Right cardiac atrium (tissue), 5 donors: Measurements from ENCODE around the gene SEMA4D. TPM values are rescaled to one million over a fixed set of nuclear protein-coding genes. Genes with fewer than 3 reads are reported as not detected.
A peak's percentile ranks its signal among the peaks of the same experiment; 100 is the strongest.

Experiments used
- ATAC-seq, 2 donors: fragments of 200-7000 bp; cut with Tn5 transposase; one replicate each; pipeline versions ENCODE4 v1.8.0 to v1.9.1; 2020; ENCODE audit warnings: moderate library complexity in 2 of 2, mild to moderate bottlenecking in 1 of 2
- DNase-seq, 3 donors: peaks; one replicate each; pipeline ENCODE4 v3.0.0-alpha.2; 2020
- H3K27ac ChIP-seq: one replicate; pipeline ENCODE4 v1.5.1; 2013; ENCODE audit warnings: mild to moderate bottlenecking, low read length, control low read depth, moderate library complexity
- H3K27me3 ChIP-seq: one replicate; pipeline ENCODE4 v1.6.1; 2013; ENCODE audit not compliant: control insufficient read depth, insufficient read depth
- H3K4me1 ChIP-seq: one replicate; pipeline ENCODE4 v1.6.1; 2013; ENCODE audit warnings: low read length; ENCODE audit not compliant: control insufficient read depth, insufficient read depth
- H3K4me3 ChIP-seq: one replicate; pipeline ENCODE4 v1.5.1; 2013; ENCODE audit warnings: low read length, control low read depth
- H3K9me3 ChIP-seq: one replicate; pipeline ENCODE4 v1.6.1; 2013; ENCODE audit warnings: low read length; ENCODE audit not compliant: control insufficient read depth
- WGBS: extraction: QIAGEN DNeasy Blood & Tissue Kit; methylation state at CpG from one replicate; pipeline ENCODE4 v1.1.7; 2013; 5-methylcytosine and 5-hydroxymethylcytosine counted together
- intact Hi-C, 4 donors: fragments of 100-400 bp; cut with DNase I; formaldehyde crosslinking; loops; one replicate each; pipeline versions ENCODE4 v1.11.0 to v1.14.0; 2022 to 2023
- polyA plus RNA-seq: library from polyadenylated mRNA; stranded (reverse); fragments of 200-250 nt; gene quantifications from one replicate; pipeline ENCODE4 v1.2.3, GENCODE V29; 2013
- total RNA-seq, 4 donors: library from RNA; stranded (reverse); fragmentation: NEBNext Ultra II Directional; extraction: Animal tissue kit (Norgen Biotek cat#: 25700); gene quantifications; one replicate each; pipeline ENCODE4 v1.2.1, GENCODE V29; 2021
- donor health status: healthy with polysubstance abuse.
- donor health status: DM: no; HTN: yes; CAD: no.
- donor health status: DM: no; HTN: no; CAD: no.
- donor health status: DM: no; HTN: yes; CAD: no; lungs with severe emphysema.
- donor health status: DM: yes; HTN: yes; CAD: no.

Gene SEMA4D
- total and polyA plus RNA-seq, 5 donors = 13.0 to 28.3 (median 26.1) TPM

GRCh38 chr9:89413963-89414638, 83.8 kb downstream of the SEMA4D start:
- DNase-seq = peak in 2 of 3 donors; percentile 37 to 75
- Histone ChIP-seq H3K4me1 (peaks cover 3% of the 10 kb centered on the region), H3K4me3 (no peak overlapping the region), H3K9me3 (no peaks in the 10 kb centered on the region), H3K27me3 (no peaks in the 10 kb centered on the region), H3K27ac (no peak overlapping the region)
- peak; percentile 75 to 81 for ATAC-seq
- intact Hi-C loops = loop anchor here in 1 of 4 donors (10.0 kb wide), 1 partner anchor 131 kb away; no protein-coding TSS in a partner anchor
- 67% methylated on average over 4 of the region's 4 CpGs for WGBS

GRCh38 chr9:89412951-89413350, 85.0 kb downstream of the SEMA4D start:
- Histone ChIP-seq H3K27ac (no peak overlapping the region), H3K4me1 (peaks cover 3% of the 10 kb centered on the region), H3K27me3 (no peaks in the 10 kb centered on the region), H3K4me3 (no peak overlapping the region), H3K9me3 (no peaks in the 10 kb centered on the region)
- WGBS = 75% methylated on average over 4 of the region's 4 CpGs
- intact Hi-C loops = loop anchor here in 1 of 4 donors (10.0 kb wide), 1 partner anchor 132 kb away; no protein-coding TSS in a partner anchor
- no peak for DNase-seq
- ATAC-seq = no peak

GRCh38 chr9:89412541-89412940, 85.4 kb downstream of the SEMA4D start:
- Histone ChIP-seq H3K4me3 (no peak overlapping the region), H3K27ac (no peak overlapping the region)

GRCh38 chr9:89411759-89412158, 86.2 kb downstream of the SEMA4D start:
- intact Hi-C loops = loop anchor here in 1 of 4 donors (10.0 kb wide), 1 partner anchor 133 kb away; no protein-coding TSS in a partner anchor
- H3K4me3 ChIP-seq = no peak overlapping the region
- no peaks in the 10 kb centered on the region for H3K27me3 ChIP-seq
- ATAC-seq (no peak), DNase-seq (no peak)
- H3K9me3 ChIP-seq = no peaks in the 10 kb centered on the region
- WGBS = 90% methylated on average over 6 of the region's 6 CpGs
- peaks cover 3% of the 10 kb centered on the region for H3K4me1 ChIP-seq
- H3K27ac ChIP-seq = no peak overlapping the region

More at GRCh38 chr9:89412541-89412940, 85.4 kb downstream of the SEMA4D start:
- Histone ChIP-seq H3K9me3 (no peaks in the 10 kb centered on the region), H3K4me1 (peaks cover 3% of the 10 kb centered on the region), H3K27me3 (no peaks in the 10 kb centered on the region)
- no peak for DNase-seq
- WGBS = 88% methylated on average over 5 of the region's 5 CpGs
- ATAC-seq = no peak
- intact Hi-C loops = loop anchor here in 1 of 4 donors (10.0 kb wide), 1 partner anchor 132 kb away; no protein-coding TSS in a partner anchor

GRCh38 chr9:89410641-89411350, 87.1 kb downstream of the SEMA4D start:
- Histone ChIP-seq H3K4me1 (peaks cover 3% of the 10 kb centered on the region), H3K27me3 (no peaks in the 10 kb centered on the region), H3K9me3 (no peaks in the 10 kb centered on the region), H3K27ac (no peak overlapping the region), H3K4me3 (no peak overlapping the region)
- intact Hi-C loops = loop anchor here in 1 of 4 donors (10.0 kb wide), 1 partner anchor 134 kb away; no protein-coding TSS in a partner anchor
- no peak for ATAC-seq
- WGBS = 95% methylated on average over 7 of the region's 7 CpGs
- no peak for DNase-seq

- 84% methylated on average over 8 of the region's 8 CpGs for WGBS
- intact Hi-C loops = loop anchor here in 1 of 4 donors (10.0 kb wide), 1 partner anchor 135 kb away; no protein-coding TSS in a partner anchor
- Histone ChIP-seq H3K27ac (no peak overlapping the region), H3K9me3 (no peaks in the 10 kb centered on the region), H3K27me3 (no peaks in the 10 kb centered on the region), H3K4me1 (peaks cover 3% of the 10 kb centered on the region), H3K4me3 (no peak overlapping the region)
- ATAC-seq (no peak), DNase-seq (no peak)
Observed at GRCh38 chr9:89410022-89410421, 87.9 kb downstream of the SEMA4D start.

- no peak for DNase-seq
- H3K4me1 ChIP-seq = peaks cover 3% of the 10 kb centered on the region
- no peak for ATAC-seq
- WGBS = 88% methylated on average over 4 of the region's 4 CpGs
- intact Hi-C loops = no loop called here
- no peak overlapping the region for H3K27ac ChIP-seq
- no peaks in the 10 kb centered on the region for H3K27me3 ChIP-seq
- H3K9me3 ChIP-seq = no peaks in the 10 kb centered on the region
- no peak overlapping the region for H3K4me3 ChIP-seq
Observed at GRCh38 chr9:89409466-89409865, 88.4 kb downstream of the SEMA4D start.

- peak in 1 of 3 donors; percentile 44 for DNase-seq
- Histone ChIP-seq H3K27ac (no peak overlapping the region), H3K4me3 (no peak overlapping the region), H3K27me3 (no peaks in the 10 kb centered on the region), H3K9me3 (no peaks in the 10 kb centered on the region), H3K4me1 (peaks cover 2% of the 10 kb centered on the region)
- 77% methylated on average over 12 of the region's 12 CpGs for WGBS
- no peak for ATAC-seq
- intact Hi-C loops = no loop called here
Observed at GRCh38 chr9:89408628-89409101, 89.2 kb downstream of the SEMA4D start.

GRCh38 chr9:89407070-89407469, 90.8 kb downstream of the SEMA4D start:
- Histone ChIP-seq H3K27me3 (no peaks in the 10 kb centered on the region), H3K9me3 (no peaks in the 10 kb centered on the region), H3K4me1 (no peaks in the 10 kb centered on the region), H3K4me3 (no peak overlapping the region), H3K27ac (no peak overlapping the region)
- 32% methylated on average over 2 of the region's 2 CpGs for WGBS
- intact Hi-C loops = no loop called here
- no peak for ATAC-seq
- peak in 1 of 3 donors; percentile 16 for DNase-seq

GRCh38 chr9:89405826-89406225, 92.1 kb downstream of the SEMA4D start:
- intact Hi-C loops = no loop called here
- Histone ChIP-seq H3K4me3 (no peak overlapping the region), H3K27ac (no peak overlapping the region), H3K9me3 (no peaks in the 10 kb centered on the region), H3K27me3 (no peaks in the 10 kb centered on the region), H3K4me1 (no peaks in the 10 kb centered on the region)
- 51% methylated on average over 11 of the region's 11 CpGs for WGBS
- DNase-seq (peak in 2 of 3 donors; percentile 65 to 72), ATAC-seq (peak; percentile 51 to 65)

GRCh38 chr9:89404074-89404473, 93.8 kb downstream of the SEMA4D start:
- H3K9me3 ChIP-seq = no peaks in the 10 kb centered on the region
- H3K4me3 ChIP-seq = no peak overlapping the region
- DNase-seq = peak in 1 of 3 donors; percentile 14
- no peaks in the 10 kb centered on the region for H3K27me3 ChIP-seq
- H3K27ac ChIP-seq = no peak overlapping the region
- WGBS = 87% methylated on average over 11 of the region's 11 CpGs
- intact Hi-C loops = no loop called here
- no peaks in the 10 kb centered on the region for H3K4me1 ChIP-seq
- no peak for ATAC-seq
